NT2/D1 (cell line): ENCODE measurements around the gene MYO7B.

Source experiments
- SUZ12 ChIP-seq: IDR thresholded peaks from 2 replicates; pipeline ENCODE4 v1.6.1; 2011; ENCODE audit not compliant: insufficient read length, insufficient read depth; ENCODE audit errors: extremely low read depth
- YY1 ChIP-seq: IDR thresholded peaks from 2 replicates; pipeline ENCODE4 v1.6.1; 2011; ENCODE audit not compliant: insufficient read length, insufficient read depth
- ZNF274 ChIP-seq: IDR thresholded peaks from 2 replicates; pipeline ENCODE4 v1.6.1; 2011; ENCODE audit warnings: mild to moderate bottlenecking, low read depth, low read length

DNA sequence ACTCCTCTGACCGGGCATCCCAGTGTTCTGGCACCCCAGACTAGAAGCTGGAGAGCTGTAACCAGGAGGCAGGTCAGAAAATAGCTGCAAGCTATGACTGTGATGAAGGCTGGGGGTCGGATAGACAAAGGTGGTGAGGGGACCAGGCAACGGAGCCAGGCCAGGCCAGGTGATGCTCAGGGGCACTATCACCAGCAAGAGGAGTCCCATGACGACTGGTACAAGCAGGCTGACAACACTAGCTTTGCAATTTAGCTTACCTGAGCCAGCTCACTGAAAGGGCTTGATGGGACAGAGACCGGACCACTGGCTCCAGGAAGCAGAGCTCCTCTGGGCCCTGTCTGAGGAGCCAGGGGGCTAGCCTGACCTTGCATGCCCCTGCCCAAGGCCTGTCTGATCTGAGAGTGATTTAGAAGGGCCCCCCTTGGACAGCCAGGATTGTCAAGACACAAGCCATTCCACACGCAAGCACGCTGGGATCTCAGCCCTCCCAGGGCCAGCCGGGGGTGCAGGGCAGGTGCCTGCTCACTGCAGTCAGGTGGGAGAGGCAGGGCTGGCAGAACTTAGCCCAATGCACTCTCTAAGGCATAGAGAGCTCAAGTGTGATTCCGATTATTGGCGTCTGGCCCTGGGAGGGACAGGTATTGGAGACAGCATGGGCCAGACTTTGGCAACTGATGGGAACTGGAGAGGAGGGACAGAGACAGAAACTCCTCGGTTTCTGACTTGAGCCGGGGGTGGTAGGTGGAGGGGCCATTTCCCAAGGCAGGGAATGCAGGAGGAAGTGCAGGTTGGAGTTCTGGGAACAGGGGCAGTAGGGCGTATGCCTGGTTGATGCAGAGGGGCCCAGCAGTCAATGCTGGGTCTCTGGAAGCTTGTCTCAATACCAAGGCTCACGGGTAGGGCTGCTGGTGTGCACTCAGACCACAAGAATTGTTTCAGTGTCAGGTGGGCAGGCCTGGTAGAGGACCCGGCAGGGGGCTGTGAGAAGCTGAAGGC is 47.7 kb downstream of the MYO7B start:
- TF ChIP-seq YY1: no peak
- TF ChIP-seq ZNF274: no peak
- no peak for TF ChIP-seq SUZ12
